Ectodermal cell (in vitro differentiated cells): ENCODE measurements around the gene KDM5B.
"Not testable (repeated sequence)": the region's sequence is repeated elsewhere in the genome, so short reads cannot be mapped to it uniquely, and the experiment has no call there.

Experiments
- H3K27ac ChIP-seq: 2 replicates; pipeline ENCODE4 v1.7.0; 2013; ENCODE audit warnings: mild to moderate bottlenecking, low read depth, low read length; ENCODE audit not compliant: insufficient read depth, poor library complexity, severe bottlenecking
- H3K27me3 ChIP-seq: 2 replicates; pipeline ENCODE4 v1.7.0; 2013; ENCODE audit warnings: mild to moderate bottlenecking, low read length; ENCODE audit not compliant: insufficient read depth, control insufficient read depth, poor library complexity, severe bottlenecking
- H3K36me3 ChIP-seq: one replicate; pipeline ENCODE4 v1.7.0; 2013; ENCODE audit warnings: low read length; ENCODE audit not compliant: control insufficient read depth, insufficient read depth
- H3K4me1 ChIP-seq: one replicate; pipeline ENCODE4 v1.7.0; 2013; ENCODE audit warnings: low read length; ENCODE audit not compliant: control insufficient read depth, insufficient read depth
- H3K4me3 ChIP-seq: 2 replicates; pipeline ENCODE4 v1.7.0; 2013; ENCODE audit warnings: low read depth, low read length, control low read depth; ENCODE audit not compliant: insufficient read depth
- H3K9me3 ChIP-seq: 2 replicates; pipeline ENCODE4 v1.7.0; 2013; ENCODE audit warnings: mild to moderate bottlenecking, low read length, moderate library complexity; ENCODE audit not compliant: control insufficient read depth
- WGBS, 2 experiments: methylation state at CpG; one replicate each; pipeline ENCODE4 v1.1.7; 2013; ENCODE audit warnings: missing lambda C conversion rate in 2 of 2; 5-methylcytosine and 5-hydroxymethylcytosine counted together

The KDM5B gene

GRCh38 chr1:202804126-202804525, 4.1 kb downstream of the KDM5B start:
- no peaks in the 10 kb centered on the region for H3K9me3 ChIP-seq
- no peak overlapping the region for H3K4me3 ChIP-seq
- 88 to 90% methylated on average over 3 to 4 of the region's 4 CpGs for WGBS, 2 experiments
- peaks cover 7% of the 10 kb centered on the region for H3K27me3 ChIP-seq
- H3K36me3 ChIP-seq, result peaks cover 4% of the 10 kb centered on the region
- peaks cover 8% of the 10 kb centered on the region for H3K4me1 ChIP-seq
- H3K27ac ChIP-seq, result no peak overlapping the region

- H3K4me1 ChIP-seq, result peaks cover 8% of the 10 kb centered on the region
- no peaks in the 10 kb centered on the region for H3K27me3 ChIP-seq
- H3K4me3 ChIP-seq, result no peak overlapping the region
- 91 to 94% methylated on average over 13 to 15 of the region's 15 CpGs for WGBS, 2 experiments
- H3K9me3 ChIP-seq, result no peaks in the 10 kb centered on the region
- no peak overlapping the region for H3K27ac ChIP-seq
- H3K36me3 ChIP-seq, result peaks cover 4% of the 10 kb centered on the region
Measured at GRCh38 chr1:202802998-202803932, 5.0 kb downstream of the KDM5B start.

GRCh38 chr1:202802034-202802433, 6.2 kb downstream of the KDM5B start:
- WGBS, 2 experiments, result 91 to 94% methylated on average over 2 of the region's 2 CpGs
- Histone ChIP-seq H3K27ac (no peak overlapping the region), H3K4me1 (peaks cover 8% of the 10 kb centered on the region)

GRCh38 chr1:202801175-202801574, 7.0 kb downstream of the KDM5B start:
- H3K9me3 ChIP-seq, result no peaks in the 10 kb centered on the region
- no peak overlapping the region for H3K4me3 ChIP-seq
- 95 to 98% methylated on average over 2 of the region's 2 CpGs for WGBS, 2 experiments
- H3K27ac ChIP-seq, result no peak overlapping the region
- H3K4me1 ChIP-seq, result peaks cover 8% of the 10 kb centered on the region
- H3K27me3 ChIP-seq, result no peaks in the 10 kb centered on the region
- H3K36me3 ChIP-seq, result peaks cover 4% of the 10 kb centered on the region

More at GRCh38 chr1:202802034-202802433, 6.2 kb downstream of the KDM5B start:
- Histone ChIP-seq H3K9me3 (no peaks in the 10 kb centered on the region), H3K36me3 (peaks cover 4% of the 10 kb centered on the region), H3K27me3 (no peaks in the 10 kb centered on the region), H3K4me3 (no peak overlapping the region)

- peaks cover 4% of the 10 kb centered on the region for H3K36me3 ChIP-seq
- H3K27ac ChIP-seq, result no peak overlapping the region
- peaks cover 8% of the 10 kb centered on the region for H3K4me1 ChIP-seq
- no peak overlapping the region for H3K4me3 ChIP-seq
- 100% methylated on average over 1 of the region's 1 CpG for WGBS, 2 experiments
- no peaks in the 10 kb centered on the region for H3K27me3 ChIP-seq
- H3K9me3 ChIP-seq, result no peaks in the 10 kb centered on the region
Measured at GRCh38 chr1:202800742-202801141, 7.5 kb downstream of the KDM5B start.

- Histone ChIP-seq H3K4me3 (no peak overlapping the region), H3K9me3 (no peaks in the 10 kb centered on the region), H3K27me3 (no peaks in the 10 kb centered on the region), H3K27ac (no peak overlapping the region), H3K36me3 (peaks cover 4% of the 10 kb centered on the region), H3K4me1 (no peaks in the 10 kb centered on the region)
- WGBS, 2 experiments, result 93 to 94% methylated on average over 6 of the region's 6 CpGs
Measured at GRCh38 chr1:202798792-202799331, 9.4 kb downstream of the KDM5B start.

GRCh38 chr1:202798260-202798659, 10.0 kb downstream of the KDM5B start:
- Histone ChIP-seq H3K27me3 (no peaks in the 10 kb centered on the region), H3K9me3 (no peaks in the 10 kb centered on the region), H3K4me1 (no peaks in the 10 kb centered on the region), H3K27ac (no peak overlapping the region), H3K36me3 (peaks cover 4% of the 10 kb centered on the region), H3K4me3 (no peak overlapping the region)
- WGBS, 2 experiments, result 86 to 94% methylated on average over 1 to 4 of the region's 4 CpGs

GRCh38 chr1:202796670-202797069, 11.6 kb downstream of the KDM5B start:
- no peaks in the 10 kb centered on the region for H3K9me3 ChIP-seq
- no peaks in the 10 kb centered on the region for H3K27me3 ChIP-seq
- H3K36me3 ChIP-seq, result peaks cover 4% of the 10 kb centered on the region
- no peaks in the 10 kb centered on the region for H3K4me1 ChIP-seq
- H3K4me3 ChIP-seq, result no peak overlapping the region
- WGBS, 2 experiments, result 94% methylated on average over 7 of the region's 7 CpGs
- no peak overlapping the region for H3K27ac ChIP-seq

GRCh38 chr1:202794931-202795330, 13.3 kb downstream of the KDM5B start:
- not testable (repeated sequence) for H3K4me3 ChIP-seq, H3K27ac ChIP-seq, H3K4me1 ChIP-seq, H3K9me3 ChIP-seq, H3K27me3 ChIP-seq, H3K36me3 ChIP-seq
- 85 to 95% methylated on average over 6 of the region's 6 CpGs for WGBS, 2 experiments

- H3K9me3 ChIP-seq, result no peaks in the 10 kb centered on the region
- H3K27me3 ChIP-seq, result no peaks in the 10 kb centered on the region
- H3K27ac ChIP-seq, result no peak overlapping the region
- no peaks in the 10 kb centered on the region for H3K36me3 ChIP-seq
- H3K4me3 ChIP-seq, result no peak overlapping the region
- H3K4me1 ChIP-seq, result no peaks in the 10 kb centered on the region
Measured at GRCh38 chr1:202794051-202794740, 14.0 kb downstream of the KDM5B start.
